HEK293 (cell line): ENCODE results near the gene GCNT4.
A peak's percentile ranks its signal among the peaks of the same experiment; 100 is the strongest.
"Not testable (repeated sequence)": the region's sequence is repeated elsewhere in the genome, so short reads cannot be mapped to it uniquely, and the experiment has no call there.

Experiments used
- CTCF ChIA-PET: fragments of 350-600 bp; formaldehyde crosslinking; extraction: SDS; loops from one replicate; lab custom pipeline; 2021; ENCODE audit warnings: antibody characterized with exemption; lab: Yijun Ruan, JAX
- POLR2A ChIA-PET: fragments of 300-600 bp; formaldehyde crosslinking; extraction: SDS; loops from one replicate; lab custom pipeline; 2020; ENCODE audit warnings: antibody characterized with exemption, inconsistent platforms; lab: Yijun Ruan, JAX
- H3K27ac ChIP-seq: fragments of 200-500 bp; sonication (Bioruptor generic); 2 replicates; pipeline ENCODE4 v1.5.1; 2014; ENCODE audit warnings: low read depth, low read length, control low read depth, inconsistent platforms; ENCODE audit errors: extremely low read depth
- H3K36me3 ChIP-seq, 2 experiments: fragments of 200-500 bp in 1 of 2; sonication (Bioruptor generic) in 1 of 2; 1 replicate in 1 of 2; 2 replicates in 1 of 2; pipeline ENCODE4 v1.5.1; 2014 to 2017; ENCODE audit warnings: inconsistent platforms in 2 of 2, low read length in 2 of 2; ENCODE audit not compliant: control insufficient read depth in 2 of 2, insufficient read depth in 1 of 2
- H3K4me1 ChIP-seq: fragments of 200-500 bp; sonication (Bioruptor generic); 2 replicates; pipeline ENCODE4 v1.5.1; 2014; ENCODE audit warnings: mild to moderate bottlenecking, low read length, inconsistent platforms; ENCODE audit not compliant: control insufficient read depth, insufficient read depth
- H3K4me3 ChIP-seq: 2 replicates; pipeline ENCODE4 v1.5.1; 2011; ENCODE audit warnings: low read depth, mild to moderate bottlenecking, control low read depth, low read length, moderate library complexity
- H3K9me3 ChIP-seq: fragments of 200-500 bp; sonication (Bioruptor generic); 2 replicates; pipeline ENCODE4 v1.5.1; 2014; ENCODE audit warnings: low read depth, low read length, inconsistent platforms; ENCODE audit not compliant: control insufficient read depth, insufficient read depth
- BCL11B ChIP-seq: fragments of 450-650 bp; formaldehyde crosslinking; IDR thresholded peaks from 2 replicates; pipeline ENCODE4 v1.5.1; 2016; ENCODE audit warnings: low read depth, missing biosample characterization, missing genetic modification characterization
- HIC1 ChIP-seq: fragments of 450-650 bp; formaldehyde crosslinking; IDR thresholded peaks from 2 replicates; pipeline ENCODE4 v1.5.1; 2016; ENCODE audit warnings: missing biosample characterization, missing genetic modification characterization
- KLF8 ChIP-seq: fragments of 450-650 bp; formaldehyde crosslinking; IDR thresholded peaks from 2 replicates; pipeline ENCODE4 v1.5.1; 2016; ENCODE audit warnings: missing biosample characterization, missing genetic modification characterization
- PBX3 ChIP-seq: sonication (generic); formaldehyde crosslinking; IDR thresholded peaks from 2 replicates; pipeline ENCODE4 v1.8.1; 2022; ENCODE audit warnings: mild to moderate bottlenecking, moderate library complexity, missing genetic modification reagents
- SCRT1 ChIP-seq: fragments of 450-650 bp; formaldehyde crosslinking; IDR thresholded peaks from 2 replicates; pipeline ENCODE4 v1.5.1; 2016; ENCODE audit warnings: missing biosample characterization, missing genetic modification characterization, borderline replicate concordance
- ZBTB10 ChIP-seq: fragments of 450-650 bp; formaldehyde crosslinking; IDR thresholded peaks from 2 replicates; pipeline ENCODE4 v1.5.1; 2016; ENCODE audit warnings: missing biosample characterization, missing genetic modification characterization
- ZBTB6 ChIP-seq: fragments of 450-650 bp; formaldehyde crosslinking; IDR thresholded peaks from 2 replicates; pipeline ENCODE4 v1.5.1; 2017; ENCODE audit warnings: missing biosample characterization, missing genetic modification characterization
- ZFP41 ChIP-seq: fragments of 450-650 bp; formaldehyde crosslinking; IDR thresholded peaks from 2 replicates; pipeline ENCODE4 v1.5.1; 2016; ENCODE audit warnings: missing biosample characterization, missing genetic modification characterization, borderline replicate concordance
- ZNF140 ChIP-seq: fragments of 450-650 bp; formaldehyde crosslinking; IDR thresholded peaks from 2 replicates; pipeline ENCODE4 v1.5.1; 2016; ENCODE audit warnings: missing biosample characterization, missing genetic modification characterization
- ZNF169 ChIP-seq: fragments of 450-650 bp; formaldehyde crosslinking; IDR thresholded peaks from 2 replicates; pipeline ENCODE4 v1.5.1; 2016; ENCODE audit warnings: missing biosample characterization, missing genetic modification characterization
- ZNF2 ChIP-seq: fragments of 450-650 bp; formaldehyde crosslinking; IDR thresholded peaks from 2 replicates; pipeline ENCODE4 v1.5.1; 2016; ENCODE audit warnings: missing biosample characterization, missing genetic modification characterization
- ZNF214 ChIP-seq: fragments of 450-650 bp; formaldehyde crosslinking; IDR thresholded peaks from 2 replicates; pipeline ENCODE4 v1.5.1; 2017; ENCODE audit warnings: missing biosample characterization, mild to moderate bottlenecking, missing genetic modification characterization, borderline replicate concordance
- ZNF335 ChIP-seq: fragments of 450-650 bp; formaldehyde crosslinking; conservative IDR thresholded peaks from 2 replicates; pipeline ENCODE4 v1.5.1; 2016; ENCODE audit warnings: missing biosample characterization, missing genetic modification characterization
- ZNF426 ChIP-seq: fragments of 450-650 bp; formaldehyde crosslinking; IDR thresholded peaks from 2 replicates; pipeline ENCODE4 v1.5.1; 2017; ENCODE audit warnings: missing biosample characterization, missing genetic modification characterization, mild to moderate bottlenecking, inconsistent platforms, moderate library complexity
- ZNF560 ChIP-seq: fragments of 450-650 bp; formaldehyde crosslinking; IDR thresholded peaks from 2 replicates; pipeline ENCODE4 v1.5.1; 2017; ENCODE audit warnings: missing biosample characterization, missing genetic modification characterization, borderline replicate concordance
- ZNF571 ChIP-seq: fragments of 450-650 bp; formaldehyde crosslinking; IDR thresholded peaks from 2 replicates; pipeline ENCODE4 v1.5.0; 2017; ENCODE audit warnings: missing biosample characterization, missing genetic modification characterization
- ZNF639 ChIP-seq: fragments of 450-650 bp; formaldehyde crosslinking; IDR thresholded peaks from 2 replicates; pipeline ENCODE4 v1.5.1; 2016; ENCODE audit warnings: missing biosample characterization, missing genetic modification characterization
- ZNF777 ChIP-seq: fragments of 450-650 bp; formaldehyde crosslinking; IDR thresholded peaks from 2 replicates; pipeline ENCODE4 v1.5.1; 2017; ENCODE audit warnings: missing biosample characterization, missing genetic modification characterization, borderline replicate concordance

GCNT4 gene

GRCh38 chr5:75052192-75053053 lies at the start of gene GCNT4 (continued):
- TF ChIP-seq ZBTB10 (tag by site-specific recombination): 0 out of 2 replicates have a peak, but pooled peaks have one; percentile 23
- no peak for TF ChIP-seq ZNF777
- no peak for TF ChIP-seq ZNF560 (tag by site-specific recombination)
- TF ChIP-seq ZFP41 (tag by site-specific recombination): no peak
- TF ChIP-seq ZNF639: no peak
- no peak for TF ChIP-seq ZBTB6 (tag by site-specific recombination)
- no peak for TF ChIP-seq PBX3
- TF ChIP-seq ZNF214: no peak
- TF ChIP-seq ZNF2 (tag by site-specific recombination): peak; percentile 46
- TF ChIP-seq ZNF571 (tag by site-specific recombination): no peak
- no peak for TF ChIP-seq ZNF140 (tag by site-specific recombination)
- TF ChIP-seq BCL11B (tag by site-specific recombination): no peak
- TF ChIP-seq HIC1: 0 out of 2 replicates have a peak, but pooled peaks have one; percentile 21
- TF ChIP-seq SCRT1: no peak
- no peak for TF ChIP-seq ZNF426 (tag by site-specific recombination)
- TF ChIP-seq ZNF335 (tag by site-specific recombination): peak; percentile 82
- TF ChIP-seq ZNF169: no peak
- peak; percentile 30; the same call in 1 of the 2 replicates for TF ChIP-seq KLF8 (tag by site-specific recombination)

- CTCF ChIA-PET: interaction anchor here (0.6 kb wide), 2 partner anchors 185 to 501 kb away, joined by 5 read pairs; no protein-coding TSS in a partner anchor
- POLR2A ChIA-PET, H3K27ac ChIP-seq, H3K4me1 ChIP-seq, H3K36me3 ChIP-seq, H3K4me3 ChIP-seq, H3K9me3 ChIP-seq: not testable (repeated sequence)
Measured at GRCh38 chr5:75095956-75096355, 43.6 kb upstream of the GCNT4 start.
